K562 (cell line): Measurements from ENCODE around the gene GCGR. TPM values are rescaled to one million over a fixed set of nuclear protein-coding genes. Genes with fewer than 3 reads are reported as not detected.

Source experiments
- ATAC-seq: fragments of 200-7000 bp; cut with Tn5 transposase; 3 replicates; pipeline ENCODE4 v1.9.1; 2020; ENCODE audit warnings: moderate library complexity
- BruUV-seq: library from RNA; stranded (reverse); fragments of 400-500 nt; replicated peaks from 2 replicates; lab custom pipeline; 2021; lab: Mats Ljungman, UMichigan
- CTCF ChIA-PET: fragments of 300-600 bp; formaldehyde crosslinking; extraction: SDS; loops from one replicate; lab custom pipeline; 2021; ENCODE audit warnings: low intra/inter-chr PET ratio; lab: Yijun Ruan, JAX
- POLR2A ChIA-PET: fragments of 300-600, 350-650 bp; sonication (Branson Sonifier 250); formaldehyde crosslinking; extraction: SDS; loops from one replicate; lab custom pipeline; 2021; ENCODE audit warnings: antibody characterized with exemption, inconsistent platforms; lab: Yijun Ruan, JAX
- DNase-seq, 4 experiments: peaks; one replicate each; pipeline versions ENCODE4 v3.0.0 to v3.0.0-alpha.2; 2011 to 2018; ENCODE audit warnings: low spot score in 3 of 4, mixed read lengths in 3 of 4; ENCODE audit errors: extremely low read depth in 1 of 4
- FAIRE-seq: peaks from 2 replicates; lab custom pipeline; 2011; peaks lifted over from hg19 to GRCh38; lab: Jason Lieb, UNC
- H2AFZ ChIP-seq: 2 replicates; pipeline ENCODE4 v1.6.0; 2011; ENCODE audit warnings: low read depth, low read length, control low read depth, inconsistent platforms
- H3K27ac ChIP-seq: fragments of 200-600 bp; 3 replicates; pipeline ENCODE4 v1.8.0; 2011; ENCODE audit warnings: low read depth, mild to moderate bottlenecking, control low read depth, inconsistent platforms, low read length, moderate library complexity, mixed read lengths; ENCODE audit errors: extremely low read depth
- H3K27me3 ChIP-seq, 2 experiments: fragments of 300-600 bp in 1 of 2; 2 replicates in 1 of 2; 3 replicates in 1 of 2; pipeline versions ENCODE4 v1.6.0 to v1.8.0; 2011; ENCODE audit warnings: inconsistent platforms in 2 of 2, low read length in 2 of 2, mild to moderate bottlenecking in 1 of 2, mixed read lengths in 1 of 2, moderate library complexity in 1 of 2; ENCODE audit not compliant: control insufficient read depth in 2 of 2, insufficient read depth in 2 of 2
- H3K36me3 ChIP-seq: fragments of 300-600 bp; 3 replicates; pipeline ENCODE4 v1.8.0; 2011; ENCODE audit warnings: mild to moderate bottlenecking, low read length, inconsistent platforms; ENCODE audit not compliant: control insufficient read depth, insufficient read depth
- H3K4me1 ChIP-seq, 2 experiments: fragments of 200-600 bp in 1 of 2; replicated peaks in 1 of 2; 2 replicates in 1 of 2; 3 replicates in 1 of 2; pipeline versions ENCODE4 v1.5.1 to v1.8.0; 2011; ENCODE audit warnings: inconsistent platforms in 2 of 2, low read length in 2 of 2, mild to moderate bottlenecking in 1 of 2, mixed read lengths in 1 of 2, moderate library complexity in 1 of 2; ENCODE audit not compliant: control insufficient read depth in 2 of 2, insufficient read depth in 2 of 2
- H3K4me2 ChIP-seq: 2 replicates; pipeline ENCODE4 v1.6.1; 2011; ENCODE audit warnings: low read length, control low read depth, inconsistent platforms, mixed read lengths; ENCODE audit not compliant: insufficient read depth
- H3K4me3 ChIP-seq: fragments of 200-600 bp; sonication (generic), shearing (Covaris generic); 2 replicates; pipeline ENCODE4 v1.5.1; 2016; ENCODE audit warnings: control low read depth, inconsistent platforms
- H3K79me2 ChIP-seq: fragments of 200-600 bp; 3 replicates; pipeline ENCODE4 v1.8.0; 2011; ENCODE audit warnings: low read length, inconsistent platforms; ENCODE audit not compliant: control insufficient read depth, insufficient read depth
- H3K9ac ChIP-seq, 2 experiments: 2 replicates each; pipeline versions ENCODE4 v1.6.0 to v1.6.1; 2011; ENCODE audit warnings: low read depth in 2 of 2, low read length in 2 of 2, control low read depth in 1 of 2, inconsistent platforms in 1 of 2, mild to moderate bottlenecking in 1 of 2, mixed read lengths in 1 of 2; ENCODE audit not compliant: insufficient read depth in 1 of 2
- H3K9me1 ChIP-seq: one replicate; pipeline ENCODE4 v1.6.0; 2011; ENCODE audit warnings: inconsistent platforms, mild to moderate bottlenecking, low read length, moderate library complexity; ENCODE audit not compliant: control insufficient read depth, insufficient read depth
- H3K9me3 ChIP-seq: replicated peaks from 2 replicates; pipeline ENCODE4 v1.5.1; 2011; ENCODE audit warnings: low read depth, low read length, inconsistent platforms; ENCODE audit not compliant: control insufficient read depth, insufficient read depth
- H4K20me1 ChIP-seq: replicated peaks from 2 replicates; pipeline ENCODE4 v1.6.1; 2011; ENCODE audit warnings: low read length, inconsistent platforms, mixed read lengths; ENCODE audit not compliant: control insufficient read depth, insufficient read depth
- ARID4B ChIP-seq: sonication (generic); formaldehyde crosslinking; IDR thresholded peaks from 2 replicates; pipeline ENCODE4 v1.8.0; 2022; ENCODE audit warnings: mild to moderate bottlenecking, missing genetic modification reagents
- CBFB ChIP-seq: sonication (generic); formaldehyde crosslinking; IDR thresholded peaks from 2 replicates; pipeline ENCODE4 v1.4.0; 2020; ENCODE audit warnings: mild to moderate bottlenecking, missing genetic modification reagents
- CXXC5 ChIP-seq: fragments of 250-450 bp; sonication (Bioruptor Pico); IDR thresholded peaks from 2 replicates; pipeline ENCODE4 v1.8.0; 2022; ENCODE audit warnings: inconsistent platforms, mild to moderate bottlenecking, moderate library complexity
- FOXK2 ChIP-seq, 2 experiments: fragments of 450-650 bp; IDR thresholded peaks in 1 of 2; conservative IDR thresholded peaks in 1 of 2; 2 replicates each; pipeline ENCODE4 v1.6.1; 2016; ENCODE audit warnings: low read depth in 2 of 2, mild to moderate bottlenecking in 1 of 2
- FOXP1 ChIP-seq: sonication (generic); formaldehyde crosslinking; IDR thresholded peaks from 2 replicates; pipeline ENCODE4 v1.8.0; 2022; ENCODE audit warnings: mild to moderate bottlenecking, missing genetic modification reagents
- HDAC2 ChIP-seq: fragments of 450-650 bp; IDR thresholded peaks from 2 replicates; pipeline ENCODE4 v1.6.1; 2016; ENCODE audit warnings: mild to moderate bottlenecking
- NRF1 ChIP-seq, 2 experiments: fragments of 450-650 bp; IDR thresholded peaks in 1 of 2; conservative IDR thresholded peaks in 1 of 2; 2 replicates each; pipeline ENCODE4 v1.6.1; 2014; ENCODE audit warnings: mild to moderate bottlenecking in 2 of 2
- RBBP5 ChIP-seq: fragments of 200-600 bp; sonication (generic); IDR thresholded peaks from 2 replicates; pipeline ENCODE4 v1.6.1; 2012; ENCODE audit warnings: borderline replicate concordance, mild to moderate bottlenecking, low read length, control low read depth, inconsistent platforms; ENCODE audit not compliant: insufficient read depth, poor library complexity, severe bottlenecking
- SP1 ChIP-seq: sonication (generic); formaldehyde crosslinking; IDR thresholded peaks from 2 replicates; pipeline ENCODE4 v1.8.1; 2022; ENCODE audit warnings: mild to moderate bottlenecking, missing genetic modification reagents
- THRA ChIP-seq: fragments of 450-650 bp; IDR thresholded peaks from 2 replicates; pipeline ENCODE4 v1.6.1; 2017; ENCODE audit warnings: mild to moderate bottlenecking, moderate library complexity
- TRIM24 ChIP-seq, 2 experiments: fragments of 450-650 bp; IDR thresholded peaks; 2 replicates each; pipeline ENCODE4 v1.6.1; 2016
- ZKSCAN8 ChIP-seq: fragments of 200-800 bp; sonication (Bioruptor generic); IDR thresholded peaks from 2 replicates; pipeline ENCODE4 v1.6.1; 2016; ENCODE audit warnings: missing genetic modification characterization, missing compliant biosample characterization
- ZNF175 ChIP-seq: fragments of 200-800 bp; sonication (Bioruptor generic); IDR thresholded peaks from 2 replicates; pipeline ENCODE4 v1.6.1; 2016; ENCODE audit warnings: low read depth, mild to moderate bottlenecking, missing genetic modification characterization, missing compliant biosample characterization
- ZNF41 ChIP-seq: fragments of 250-450 bp; sonication (Bioruptor Pico); conservative IDR thresholded peaks from 2 replicates; pipeline ENCODE4 v1.4.0; 2020; ENCODE audit warnings: mild to moderate bottlenecking
- ZZZ3 ChIP-seq: fragments of 450-650 bp; IDR thresholded peaks from 2 replicates; pipeline ENCODE4 v1.6.1; 2016; ENCODE audit warnings: antibody characterized with exemption, mild to moderate bottlenecking, moderate library complexity
- WGBS: fragments of 100-300 bp; shearing (Covaris generic); methylation state at CpG from one replicate; pipeline ENCODE4 v1.1.6; 2016; ENCODE audit warnings: low coverage, mixed read lengths; ENCODE audit not compliant: insufficient coverage; ENCODE audit errors: missing lambda C conversion rate; 5-methylcytosine and 5-hydroxymethylcytosine counted together
- in situ Hi-C: fragments of 300-500 bp; cut with MboI; formaldehyde crosslinking; loops from 4 replicates; pipeline ENCODE4 v1.15.0; 2018; ENCODE audit warnings: inconsistent platforms, mixed read lengths
- intact Hi-C: fragments of 100-400 bp; cut with micrococcal nuclease; formaldehyde crosslinking; loops from 2 replicates; pipeline ENCODE4 v1.14.2; 2022
- polyA plus RNA-seq, 8 experiments: library from polyadenylated mRNA; depleted of rRNA in 4 of 8; stranded (reverse) in 5 of 8; unstranded in 3 of 8; fragments of >200 nt; fragmentation: Nextera tagmentation in 2 of 8; fragmentation: Illumina TruSeq in 1 of 8; extraction: Ambion mirVana in 2 of 8; extraction: Trizol in 1 of 8; gene quantifications; 2 replicates each; pipeline versions ENCODE4 v1.2.1 to v1.2.3, GENCODE V29; 2011 to 2014; ENCODE audit warnings: inconsistent platforms in 1 of 8, missing spikeins in 1 of 8
- total RNA-seq, 7 experiments: library from RNA; depleted of rRNA in 6 of 7; stranded (reverse); fragments of >200 nt in 6 of 7; fragmentation: Illumina TruSeq in 2 of 7; extraction: Trizol in 2 of 7; gene quantifications; 2 replicates each; pipeline versions ENCODE4 v1.2.1 to v1.2.3, GENCODE V29; 2011 to 2021; ENCODE audit warnings: low replicate concordance in 1 of 7

GCGR gene
- total and polyA plus RNA-seq, 9 of the 15 experiments (the other 6 are each of a cell fraction or from before 2014, with no cell fraction given): not detected

- H3K4me2 ChIP-seq: peak overlapping the region; percentile 99
- H2AFZ ChIP-seq: no peak overlapping the region
- peaks cover 23 to 41% of the 10 kb centered on the region in 2 experiments for H3K4me1 ChIP-seq
- ATAC-seq (no peak), FAIRE-seq (no peak), DNase-seq (no peak)
- H3K9me1 ChIP-seq: peaks cover 16% of the 10 kb centered on the region
- intact Hi-C loops (no loop called here), in situ Hi-C loops (no loop called here)
- no peaks in the 10 kb centered on the region for H3K27me3 ChIP-seq
- POLR2A ChIA-PET: interaction anchor here (0.5 to 2.5 kb wide), 10 partner anchors 15 to 228 kb away, joined by 3 to 21 read pairs (median 4); partner anchors contain the start of gene MCRIP1
- no TSS peak for BruUV-seq
- CTCF ChIA-PET: no interaction called here
- peak overlapping the region; percentile 94; the same call in 2 of the 3 replicates for H3K27ac ChIP-seq
- peaks cover 25% of the 10 kb centered on the region for H4K20me1 ChIP-seq
- 90% methylated on average over 22 of the region's 30 CpGs for WGBS
- H3K79me2 ChIP-seq: peaks cover 90% of the 10 kb centered on the region
- H3K4me3 ChIP-seq: peak overlapping the region; percentile 94
- H3K9ac ChIP-seq: peak overlapping the region; percentile 99; a peak in 3 of 4 replicates
- H3K36me3 ChIP-seq: peaks cover 81% of the 10 kb centered on the region
- H3K9me3 ChIP-seq: no peaks in the 10 kb centered on the region
- peak; percentile 2 for TF ChIP-seq RBBP5
- 0 out of 2 replicates have a peak, but pooled peaks have one; percentile 40 for TF ChIP-seq CBFB (CRISPR knock-in tag)
- no peak for TF ChIP-seq ZZZ3
- no peak for TF ChIP-seq NRF1 (conservative IDR thresholded peaks at IDR 0.05 in 1 of 2, IDR thresholded peaks at IDR 0.05 in 1 of 2)
- TF ChIP-seq TRIM24 (IDR thresholded peaks at IDR 0.05): no peak
- TF ChIP-seq ZNF175: no peak
- no peak for TF ChIP-seq THRA
- no peak for TF ChIP-seq CXXC5 (CRISPR knock-in tag)
- TF ChIP-seq FOXK2 (conservative IDR thresholded peaks at IDR 0.05 in 1 of 2, IDR thresholded peaks at IDR 0.05 in 1 of 2; ENCODE audit: low read depth in 2 of 2): no peak
- TF ChIP-seq HDAC2: no peak
- no peak for TF ChIP-seq ZKSCAN8 (CRISPR knock-in tag)
- TF ChIP-seq FOXP1 (CRISPR knock-in tag): peak; percentile 58; the same call in 1 of the 2 replicates
- TF ChIP-seq ARID4B: 0 out of 2 replicates have a peak, but pooled peaks have one; percentile 50
- 0 out of 2 replicates have a peak, but pooled peaks have one; percentile 39 for TF ChIP-seq SP1 (CRISPR knock-in tag)
- no peak for TF ChIP-seq ZNF41 (CRISPR knock-in tag)
Measured at GRCh38 chr17:81858170-81858966, 54.4 kb downstream of the GCGR start.
